Measurements from ENCODE around the gene PTCD1.
"Not testable (repeated sequence)": the region's sequence is repeated elsewhere in the genome, so short reads cannot be mapped to it uniquely, and the experiment has no call there.

PTCD1 gene

DNA sequence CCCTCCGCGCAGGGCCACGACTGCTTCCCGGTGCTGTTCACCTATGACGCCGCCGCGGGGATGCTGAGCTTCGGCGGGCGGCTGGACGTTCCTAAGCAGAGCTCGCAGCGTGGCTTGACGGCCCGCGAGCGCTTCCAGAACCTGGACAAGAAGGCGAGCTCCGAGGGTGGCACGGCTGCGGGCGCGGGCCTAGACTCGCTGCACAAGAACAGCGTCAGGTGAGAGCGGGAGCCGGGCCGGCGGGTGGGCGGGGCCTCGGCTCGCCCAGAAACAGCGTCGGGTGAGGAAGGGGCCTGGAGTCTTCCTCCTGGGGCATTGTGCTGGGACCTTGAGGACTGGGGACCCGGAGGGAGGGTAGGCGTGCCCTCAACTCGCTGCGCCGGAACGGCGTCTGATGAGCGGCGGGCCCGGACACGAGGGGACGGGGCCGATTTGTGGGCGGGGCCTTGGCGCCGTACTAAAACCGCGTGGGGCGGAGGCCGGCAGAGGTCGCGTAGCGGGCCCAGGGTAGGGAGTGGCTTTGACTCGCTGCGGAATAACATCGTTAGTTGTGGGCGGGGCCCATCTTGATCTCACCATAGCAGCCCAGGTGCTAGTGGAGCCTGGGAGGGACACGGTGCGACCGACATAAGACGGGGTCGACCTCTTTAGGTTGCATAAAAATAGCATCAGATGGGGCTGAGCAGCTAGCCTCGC is 45.8 kb downstream of the PTCD1 start:
- peak overlapping the region; percentile 93 for H3K27ac ChIP-seq
- TF ChIP-seq, protein P1, sequence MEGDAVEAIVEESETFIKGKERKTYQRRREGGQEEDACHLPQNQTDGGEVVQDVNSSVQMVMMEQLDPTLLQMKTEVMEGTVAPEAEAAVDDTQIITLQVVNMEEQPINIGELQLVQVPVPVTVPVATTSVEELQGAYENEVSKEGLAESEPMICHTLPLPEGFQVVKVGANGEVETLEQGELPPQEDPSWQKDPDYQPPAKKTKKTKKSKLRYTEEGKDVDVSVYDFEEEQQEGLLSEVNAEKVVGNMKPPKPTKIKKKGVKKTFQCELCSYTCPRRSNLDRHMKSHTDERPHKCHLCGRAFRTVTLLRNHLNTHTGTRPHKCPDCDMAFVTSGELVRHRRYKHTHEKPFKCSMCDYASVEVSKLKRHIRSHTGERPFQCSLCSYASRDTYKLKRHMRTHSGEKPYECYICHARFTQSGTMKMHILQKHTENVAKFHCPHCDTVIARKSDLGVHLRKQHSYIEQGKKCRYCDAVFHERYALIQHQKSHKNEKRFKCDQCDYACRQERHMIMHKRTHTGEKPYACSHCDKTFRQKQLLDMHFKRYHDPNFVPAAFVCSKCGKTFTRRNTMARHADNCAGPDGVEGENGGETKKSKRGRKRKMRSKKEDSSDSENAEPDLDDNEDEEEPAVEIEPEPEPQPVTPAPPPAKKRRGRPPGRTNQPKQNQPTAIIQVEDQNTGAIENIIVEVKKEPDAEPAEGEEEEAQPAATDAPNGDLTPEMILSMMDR (conservative IDR thresholded peaks at IDR 0.05): 0 out of 2 replicates have a peak, but pooled peaks have one; percentile 7

DNA sequence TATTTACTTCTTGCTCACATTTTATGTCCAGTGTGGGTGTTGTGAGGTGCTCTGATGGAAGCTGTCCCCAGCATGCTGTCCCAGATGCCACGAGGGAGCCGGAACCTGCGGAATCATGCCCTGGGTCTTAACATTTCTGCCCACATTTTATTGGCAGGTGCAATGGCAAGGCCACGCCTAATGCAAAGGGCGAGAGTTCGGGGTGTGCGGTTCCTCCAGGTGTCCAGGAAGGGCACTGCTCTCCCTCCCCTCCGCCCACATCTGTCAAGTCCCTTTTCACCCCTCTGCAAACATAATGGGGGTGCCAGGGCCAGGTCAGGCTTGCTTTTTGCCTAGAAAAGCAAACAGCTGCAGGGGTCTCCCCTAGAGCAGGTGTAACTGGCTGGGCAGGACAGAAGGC is 46.6 kb downstream of the PTCD1 start:
- H3K27ac ChIP-seq: peak overlapping the region; percentile 93
- TF ChIP-seq, protein P1 (conservative IDR thresholded peaks at IDR 0.05): no peak

DNA sequence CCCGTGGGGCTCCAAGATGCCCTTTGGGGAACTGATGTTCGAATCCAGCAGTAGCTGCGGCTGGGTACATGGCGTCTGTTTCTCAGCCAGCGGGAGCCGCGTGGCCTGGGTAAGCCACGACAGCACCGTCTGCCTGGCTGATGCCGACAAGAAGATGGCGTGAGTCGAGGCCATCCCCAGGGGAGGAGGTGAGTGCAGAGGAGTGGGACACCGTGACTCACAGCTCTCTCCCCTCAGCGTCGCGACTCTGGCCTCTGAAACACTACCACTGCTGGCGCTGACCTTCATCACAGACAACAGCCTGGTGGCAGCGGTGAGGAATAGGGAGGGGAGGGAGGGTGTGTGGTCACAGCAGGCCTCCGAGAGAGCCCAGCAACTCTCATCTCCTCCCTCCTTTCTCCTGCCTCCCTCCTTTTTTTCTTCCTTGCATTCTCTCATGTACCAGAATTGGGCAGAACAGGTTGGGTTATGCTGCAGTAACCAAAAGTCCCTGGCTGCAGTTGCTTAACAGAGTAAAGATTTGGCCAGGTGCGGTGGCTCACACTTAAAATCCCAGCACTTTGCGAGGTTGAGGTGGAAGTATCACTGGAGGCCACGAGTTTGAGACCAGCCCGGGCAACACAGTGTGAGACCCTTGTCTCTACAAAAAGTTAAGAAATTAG is 47.5 kb downstream of the PTCD1 start:
- H3K27ac ChIP-seq: 0 out of 2 replicates have a peak overlapping the region, but pooled peaks have one; percentile 2
- TF ChIP-seq, protein P1 (conservative IDR thresholded peaks at IDR 0.05): no peak

DNA sequence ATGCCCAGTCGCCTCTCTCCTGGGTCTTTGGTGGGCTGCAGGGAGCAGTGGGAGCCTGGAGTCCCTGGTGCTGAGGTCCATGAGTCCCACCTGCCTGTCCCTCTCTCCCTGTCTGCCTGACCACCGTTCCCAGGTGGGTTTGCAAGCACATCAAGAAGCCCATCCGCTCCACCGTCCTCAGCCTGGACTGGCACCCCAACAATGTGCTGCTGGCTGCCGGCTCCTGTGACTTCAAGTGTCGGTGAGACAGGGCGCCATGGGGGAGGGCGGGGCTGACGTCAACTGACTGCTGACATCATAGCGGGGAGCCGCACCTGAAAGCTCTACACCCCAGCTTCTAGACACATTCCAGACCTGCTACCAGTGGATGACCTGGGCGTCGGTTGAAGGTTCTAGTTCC is 48.8 kb downstream of the PTCD1 start:
- no peak overlapping the region for H3K27ac ChIP-seq
- TF ChIP-seq, protein P1 (conservative IDR thresholded peaks at IDR 0.05): no peak

DNA sequence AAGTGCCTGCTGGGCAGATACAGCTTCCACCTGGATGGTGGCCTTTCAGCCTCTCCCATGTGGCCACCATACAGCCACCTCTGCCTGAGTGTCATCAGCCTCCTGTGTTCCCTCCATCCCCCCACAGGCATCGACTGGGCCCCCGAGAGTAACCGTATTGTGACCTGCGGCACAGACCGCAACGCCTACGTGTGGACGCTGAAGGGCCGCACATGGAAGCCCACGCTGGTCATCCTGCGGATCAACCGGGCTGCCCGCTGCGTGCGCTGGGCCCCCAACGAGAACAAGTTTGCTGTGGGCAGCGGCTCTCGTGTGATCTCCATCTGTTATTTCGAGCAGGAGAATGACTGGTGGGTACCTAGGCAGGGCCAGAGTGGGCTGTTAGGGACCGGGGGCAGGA is 50.7 kb downstream of the PTCD1 start:
- no peak overlapping the region for H3K27ac ChIP-seq
- TF ChIP-seq, protein P1 (conservative IDR thresholded peaks at IDR 0.05): no peak

DNA sequence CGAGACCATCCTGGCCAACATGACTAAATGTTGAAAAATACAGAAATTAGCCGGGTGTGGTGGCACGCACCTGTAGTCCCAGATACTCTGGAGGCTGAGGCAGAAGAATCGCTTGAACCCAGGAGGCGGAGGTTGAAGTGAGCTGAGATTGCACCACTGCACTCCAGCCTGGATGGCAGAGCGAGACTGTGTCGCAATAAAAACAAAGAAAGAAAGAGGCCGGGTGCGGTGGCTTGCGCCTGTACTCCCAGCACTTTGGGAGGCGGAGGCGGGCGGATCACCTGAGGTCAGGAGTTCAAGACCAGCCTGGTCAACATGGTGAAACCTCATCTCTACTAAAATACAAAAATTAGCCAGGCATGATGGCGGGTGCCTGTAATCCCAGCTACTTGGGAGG is 51.4 kb downstream of the PTCD1 start:
- not testable (repeated sequence) for H3K27ac ChIP-seq

DNA sequence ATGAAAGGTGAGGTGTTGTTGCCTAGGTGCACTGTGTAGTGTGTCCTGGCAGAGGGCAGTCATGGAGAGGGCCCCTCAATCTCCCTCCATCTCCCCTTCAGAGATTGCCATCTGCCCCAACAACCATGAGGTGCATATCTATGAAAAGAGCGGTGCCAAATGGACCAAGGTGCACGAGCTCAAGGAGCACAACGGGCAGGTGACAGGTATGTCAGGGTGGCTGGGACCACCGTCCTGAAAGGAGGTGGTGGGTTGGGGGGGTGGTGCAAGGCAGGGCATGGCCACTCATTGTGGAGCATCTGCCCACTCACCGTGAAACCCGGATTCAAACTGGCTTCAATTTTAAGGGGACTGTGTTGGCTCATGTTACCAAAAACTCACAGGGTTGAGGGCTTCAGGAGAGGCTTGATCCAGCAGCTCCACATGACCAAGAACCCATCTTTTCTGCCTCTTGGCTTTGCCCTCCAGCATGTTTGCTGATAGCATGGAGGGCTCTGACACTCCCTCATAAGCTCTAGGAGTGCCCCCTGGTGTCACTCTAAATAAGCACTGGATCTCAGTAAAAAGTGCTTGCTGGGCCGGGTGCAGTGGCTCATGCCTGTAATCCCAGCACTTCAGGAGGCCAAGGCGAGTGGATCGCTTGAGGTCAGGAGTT is 51.9 kb downstream of the PTCD1 start:
- H3K27ac ChIP-seq: no peak overlapping the region
- TF ChIP-seq, protein P1 (conservative IDR thresholded peaks at IDR 0.05): peak; percentile 28; the same call in 1 of the 2 replicates

All from VCaP (cell line).